Superior temporal gyrus (tissue), 1 donor: ENCODE results near the gene PBX3.

ENCODE experiments used
- DNase-seq: peaks from one replicate; pipeline ENCODE4 v3.0.0-alpha.2; 2016; ENCODE audit errors: extremely low spot score

PBX3 gene

DNA sequence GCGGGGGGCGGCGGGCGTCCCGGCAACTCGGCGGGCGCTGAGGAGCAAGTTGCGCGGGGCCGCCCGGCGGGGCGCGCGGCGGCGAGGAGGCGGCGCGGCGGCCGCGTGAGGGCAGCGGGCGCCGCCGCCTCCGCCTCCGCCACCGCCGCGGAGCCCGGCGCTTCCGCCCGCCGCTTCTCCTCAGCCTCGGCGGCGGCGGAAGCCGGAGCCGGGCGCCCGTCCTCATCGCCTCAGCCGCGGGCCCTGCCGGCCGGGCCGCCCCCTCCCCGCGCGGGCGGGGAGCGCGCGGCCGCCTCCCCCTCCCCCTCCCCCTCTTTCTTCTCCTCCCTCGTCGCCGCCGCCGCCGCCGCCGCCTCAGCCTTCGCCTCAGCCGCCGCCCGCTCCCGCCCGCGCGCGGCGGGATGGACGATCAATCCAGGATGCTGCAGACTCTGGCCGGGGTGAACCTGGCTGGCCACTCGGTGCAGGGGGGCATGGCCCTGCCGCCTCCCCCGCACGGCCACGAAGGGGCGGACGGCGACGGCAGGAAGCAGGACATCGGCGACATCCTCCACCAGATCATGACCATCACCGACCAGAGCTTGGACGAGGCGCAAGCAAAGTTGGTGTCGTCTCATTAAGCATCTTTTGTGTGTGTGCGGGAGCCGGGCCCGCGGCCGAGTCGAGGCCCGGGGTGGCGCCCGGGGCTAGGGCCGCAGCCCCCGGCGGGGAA lies at the start of gene PBX3:
PBX3 (plus strand) TSS at position 321 of the 712 bp plus-strand sequence.
- peak; percentile 16 for DNase-seq

DNA sequence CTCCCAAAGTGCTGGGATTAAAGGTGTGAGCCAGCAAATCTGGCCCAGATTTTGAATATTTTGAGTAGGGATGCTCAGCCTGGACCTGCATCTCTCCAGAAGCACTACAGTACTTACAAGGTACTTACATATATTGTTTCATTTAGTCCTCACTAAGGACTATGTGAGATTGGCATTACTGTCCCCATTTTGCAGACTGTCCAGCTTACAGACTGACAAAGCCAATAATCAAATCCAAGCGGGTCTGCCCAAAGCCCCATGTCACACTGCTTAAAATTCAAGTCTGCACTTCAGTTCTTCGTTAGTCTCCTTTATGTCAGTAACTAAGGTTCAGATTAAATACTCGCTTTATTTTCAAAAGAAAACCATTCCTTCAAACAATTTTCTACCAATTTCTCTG lies 47.3 kb upstream of the PBX3 start:
- DNase-seq = no peak

DNA sequence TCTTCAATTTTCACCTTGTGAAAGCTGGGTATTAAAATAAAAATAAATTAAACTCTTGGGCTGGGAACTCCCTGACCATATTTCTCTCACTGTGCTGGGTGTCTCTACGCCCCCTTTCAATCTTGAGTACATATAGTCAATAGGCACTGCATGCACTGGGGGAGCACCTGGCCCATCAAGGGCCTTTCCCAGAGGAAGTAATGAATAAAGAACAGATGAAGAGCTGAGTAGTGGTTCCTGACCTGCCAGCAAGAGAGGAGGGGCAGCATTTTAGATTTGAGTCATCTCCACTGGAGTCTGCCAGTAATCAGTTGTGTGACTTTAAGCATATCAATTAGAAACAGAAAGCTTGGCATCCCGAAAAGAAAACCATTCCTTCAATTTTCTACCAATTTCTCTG lies 46.4 kb upstream of the PBX3 start:
- DNase-seq = no peak

DNA sequence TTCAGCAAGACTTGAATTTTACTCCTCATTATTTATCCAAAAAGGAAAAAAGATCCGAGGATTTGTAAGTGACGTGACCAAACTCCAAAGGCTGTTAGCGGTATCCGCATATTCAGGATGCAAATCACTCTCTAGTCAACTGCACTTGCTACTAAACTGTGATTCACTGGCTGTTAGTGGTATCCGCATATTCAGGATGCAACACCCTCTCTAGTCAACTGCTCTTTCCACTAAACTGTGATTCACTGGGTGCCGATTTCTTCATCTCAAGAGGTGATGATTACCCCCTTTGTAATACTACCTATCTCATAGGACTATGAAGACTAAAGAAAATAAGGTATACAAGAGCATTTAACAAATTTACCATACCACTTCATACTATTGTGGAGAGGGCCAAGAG lies 45.8 kb upstream of the PBX3 start:
- no peak for DNase-seq

DNA sequence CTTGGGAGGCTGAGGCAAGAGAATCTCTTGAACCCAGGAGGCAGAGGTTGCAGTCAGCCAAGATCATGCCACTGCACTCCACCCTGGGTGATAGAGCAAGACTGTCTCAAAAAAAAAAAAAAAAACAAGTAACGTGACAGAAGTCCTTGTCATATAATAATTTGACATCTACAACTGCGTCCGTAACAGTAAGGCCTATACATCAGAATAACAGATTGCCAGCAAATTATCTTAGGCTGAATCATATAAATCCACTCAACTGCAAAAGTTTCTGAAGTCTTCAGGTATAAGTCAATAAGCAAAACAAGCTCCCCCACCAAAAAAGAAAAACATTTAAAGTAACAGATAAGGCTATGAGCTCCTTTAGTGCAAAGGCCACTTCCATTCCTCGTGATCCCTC lies 43.5 kb upstream of the PBX3 start:
- DNase-seq = no peak

DNA sequence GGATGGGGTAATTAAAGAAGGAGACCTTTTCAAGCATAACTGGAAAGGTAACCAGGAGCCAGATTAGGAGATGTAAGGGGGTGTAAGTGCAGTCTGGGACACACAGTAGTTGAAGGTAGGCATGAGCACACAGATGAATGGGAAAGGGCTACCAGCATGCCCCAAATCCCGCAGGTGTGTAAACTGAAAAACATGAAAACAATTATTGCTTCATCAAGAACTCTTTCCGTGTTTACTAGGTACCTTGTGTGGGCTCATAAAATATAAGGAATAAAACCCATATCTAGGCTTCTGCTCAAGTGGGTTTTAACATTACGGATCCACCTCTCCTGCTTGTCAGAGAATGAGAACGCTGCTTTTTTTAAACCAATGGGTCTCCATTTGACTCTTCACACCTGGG lies 41.3 kb upstream of the PBX3 start:
- no peak for DNase-seq

DNA sequence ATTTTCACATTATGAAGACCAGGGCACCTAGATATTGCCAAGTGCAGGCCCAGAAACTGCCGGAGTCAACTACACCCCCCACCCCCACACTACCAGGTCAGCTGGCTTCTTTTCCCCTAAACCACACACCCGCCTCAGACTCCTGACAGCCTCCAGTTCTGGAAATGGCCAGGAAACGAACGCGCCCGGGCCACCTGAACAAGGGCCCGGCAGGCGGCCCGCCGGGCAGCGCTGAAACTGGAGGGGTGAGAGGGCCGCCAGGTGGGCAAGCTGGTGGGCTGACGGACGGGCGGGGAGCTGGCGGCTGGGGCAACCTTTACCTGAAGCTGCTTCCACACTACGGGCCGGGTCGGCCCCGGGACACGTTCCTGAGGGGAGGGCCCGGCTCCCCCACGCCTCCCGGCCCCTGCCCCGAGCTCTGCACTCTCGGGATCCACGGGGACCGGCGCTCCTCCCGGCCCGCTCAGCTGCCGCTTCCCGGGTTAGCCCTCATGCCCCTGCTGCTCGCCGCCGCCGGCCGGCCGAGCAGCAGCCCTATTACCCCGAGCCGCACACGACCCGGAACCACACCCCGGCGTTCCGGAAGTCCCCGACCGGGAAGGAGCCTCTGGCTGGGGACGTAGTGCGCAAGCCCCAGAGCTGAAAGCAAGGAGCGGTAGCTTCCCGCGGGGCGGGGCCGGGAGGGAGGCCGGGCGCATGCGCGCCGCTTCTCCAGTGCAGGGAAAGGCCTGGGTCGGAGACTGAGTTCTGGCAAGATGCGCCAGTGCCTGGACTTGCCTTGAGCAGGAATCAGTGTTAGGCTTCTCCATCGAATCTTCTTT lies 40.3 kb upstream of the PBX3 start, which contains the start of gene MAPKAP1:
MAPKAP1 (minus strand) TSS at position 558 of the 821 bp plus-strand sequence. CDS start 34,634 bp downstream, outside the sequence.
- DNase-seq = peak; percentile 96

DNA sequence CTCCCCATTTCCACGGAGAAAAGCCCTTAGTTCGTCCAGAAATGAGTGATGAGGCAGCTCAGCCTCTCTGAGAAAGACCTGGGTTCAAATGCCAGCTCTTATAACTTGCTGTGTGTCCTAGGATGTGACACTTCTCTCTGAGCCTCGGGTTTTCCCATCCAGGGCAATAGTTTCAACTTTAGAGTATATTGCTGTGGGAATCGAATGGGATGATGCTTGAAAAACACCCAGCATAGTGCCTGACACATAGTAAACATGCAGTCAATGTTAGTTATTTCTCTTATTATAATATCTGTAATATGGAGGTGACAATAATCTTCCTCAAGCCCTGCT lies 39.7 kb upstream of the PBX3 start:
- no peak for DNase-seq

DNA sequence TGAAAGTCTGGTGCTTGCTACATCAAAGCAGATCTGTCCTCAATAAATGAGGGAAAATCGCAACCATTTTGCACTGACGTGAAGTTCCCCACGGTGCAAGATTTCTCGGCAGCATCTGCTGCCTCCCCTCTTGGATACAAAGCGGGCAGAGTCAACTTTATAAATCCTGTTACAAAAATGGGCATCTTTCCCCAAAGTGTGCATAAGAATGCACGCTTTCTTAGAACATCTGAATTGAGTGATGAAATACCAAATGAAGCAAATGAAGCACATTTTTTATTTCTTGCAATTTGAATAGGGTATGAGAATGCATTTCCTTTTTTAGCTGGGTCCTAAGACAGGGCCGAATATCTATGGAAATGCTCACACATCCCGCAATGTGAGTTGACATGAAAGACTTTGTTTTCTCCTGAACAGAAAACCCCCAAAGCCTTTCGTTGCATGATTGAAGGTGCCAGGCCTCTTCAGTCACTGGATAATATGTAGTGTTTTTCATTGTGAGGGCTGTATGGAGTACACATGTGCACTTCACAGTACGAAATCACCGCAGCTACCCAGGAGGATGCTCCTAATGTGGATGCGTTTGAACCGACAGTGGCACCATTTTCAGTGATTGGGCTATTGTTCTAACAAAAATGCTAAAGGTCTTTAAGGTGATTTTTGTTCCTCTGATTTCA lies 20.6 kb upstream of the PBX3 start:
- no peak for DNase-seq

DNA sequence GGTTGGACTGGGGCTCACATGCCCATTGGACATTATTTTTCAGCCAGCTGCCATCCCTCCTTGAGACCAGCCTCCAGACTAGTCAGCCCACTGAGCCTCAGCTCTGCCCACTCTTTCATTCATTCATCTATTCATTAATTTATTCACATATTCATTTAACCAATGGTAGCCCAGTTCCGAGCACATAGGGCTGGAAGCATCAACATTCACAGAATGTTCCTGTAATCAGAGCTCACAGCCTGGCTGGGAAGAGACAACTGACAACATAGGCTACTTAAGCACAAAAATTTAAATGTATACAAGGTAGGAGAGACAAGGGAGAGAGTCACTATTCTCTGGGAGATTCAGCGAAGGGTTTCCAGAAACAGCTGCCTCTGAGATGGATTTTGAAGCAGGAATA lies 17.0 kb upstream of the PBX3 start:
- no peak for DNase-seq

DNA sequence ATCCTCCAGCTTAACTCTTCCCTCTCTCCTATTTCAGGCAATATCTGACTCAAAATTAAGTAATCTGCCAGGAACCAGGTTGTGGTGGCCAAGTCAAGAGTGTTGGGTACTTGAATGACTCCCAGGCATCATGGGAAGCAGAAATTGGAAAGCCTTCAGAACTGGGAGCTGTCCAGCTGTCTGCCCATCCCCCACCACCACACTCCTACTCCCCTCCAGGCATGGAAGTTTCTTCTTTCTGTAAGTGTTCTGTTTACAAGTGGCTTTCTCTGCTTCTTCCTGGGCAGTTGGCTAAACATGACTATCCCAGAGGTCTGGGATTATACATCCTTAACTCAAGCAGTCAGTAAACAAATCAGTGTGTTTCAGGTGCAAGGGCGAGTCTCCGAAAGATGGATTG lies 14.6 kb upstream of the PBX3 start:
- DNase-seq = no peak

DNA sequence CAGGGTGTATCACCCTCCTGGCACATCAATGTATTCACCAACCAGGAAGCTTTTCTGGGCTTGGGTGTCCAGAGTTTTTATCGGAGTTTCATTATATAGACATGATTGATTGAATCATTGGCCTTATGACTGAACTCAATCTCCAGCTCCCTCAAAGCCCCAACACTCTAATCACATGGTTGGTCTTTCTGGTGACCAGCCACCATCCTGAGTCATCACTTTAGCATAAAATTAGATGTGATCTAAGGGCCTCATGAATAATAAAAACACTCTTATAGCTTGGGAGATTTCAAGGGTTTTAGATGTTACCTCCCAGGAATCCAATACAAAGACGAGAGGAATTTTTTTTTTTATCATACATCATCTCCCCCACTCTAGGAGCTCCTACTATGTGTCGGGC lies 7.7 kb upstream of the PBX3 start:
- no peak for DNase-seq

DNA sequence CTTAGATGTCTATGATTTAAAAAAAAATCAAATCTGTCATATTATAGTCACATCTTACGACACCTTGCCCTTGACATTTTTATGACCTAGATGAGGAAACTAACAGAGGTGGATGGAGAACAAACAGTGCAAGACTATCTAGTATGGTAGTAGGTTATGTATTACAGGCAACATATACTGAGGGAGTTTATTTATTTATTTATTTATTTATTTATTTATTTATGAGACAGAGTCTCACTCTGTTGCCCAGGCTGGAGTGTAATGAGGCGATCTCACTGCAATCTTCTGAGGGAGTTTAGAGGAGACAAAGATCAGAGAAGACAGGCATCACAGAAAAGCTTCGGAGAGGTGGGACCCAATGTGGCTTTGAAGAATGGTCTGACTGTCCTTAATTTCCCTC lies 4.5 kb upstream of the PBX3 start:
- no peak for DNase-seq

DNA sequence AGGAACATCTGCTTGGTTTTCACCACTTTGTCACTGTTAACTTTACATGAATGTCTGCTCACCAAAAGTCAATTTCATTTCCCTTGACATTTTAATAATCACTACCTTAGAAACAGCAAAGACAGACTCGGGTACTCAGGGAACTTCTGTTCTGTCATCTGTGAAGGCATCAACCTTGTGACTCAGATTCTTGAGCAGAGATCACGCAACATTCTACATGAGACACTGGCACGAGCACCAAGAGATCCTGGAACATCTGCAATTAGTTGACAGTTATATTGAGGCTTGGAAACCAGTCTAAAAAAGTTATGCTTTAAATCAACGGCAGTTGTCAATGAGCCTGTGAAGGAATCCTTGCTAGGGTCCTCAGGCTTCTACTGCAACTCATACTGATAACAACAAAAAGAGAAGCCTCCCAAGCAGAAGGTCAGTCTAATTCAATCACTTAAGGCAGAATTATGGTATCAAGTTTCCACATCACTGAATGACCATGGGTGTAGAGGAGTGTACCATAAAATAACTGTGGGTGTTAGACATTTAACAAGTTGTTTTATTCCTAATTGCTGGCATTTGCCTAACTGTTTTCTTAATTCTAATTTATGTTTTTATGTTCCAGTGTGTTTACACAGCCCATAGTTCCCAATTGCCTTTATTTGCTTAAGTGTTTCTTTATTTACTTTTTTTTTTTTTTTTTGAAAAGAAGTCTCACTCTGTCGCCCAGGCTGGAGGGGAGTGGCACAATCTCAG lies 3.3 kb upstream of the PBX3 start:
- no peak for DNase-seq

DNA sequence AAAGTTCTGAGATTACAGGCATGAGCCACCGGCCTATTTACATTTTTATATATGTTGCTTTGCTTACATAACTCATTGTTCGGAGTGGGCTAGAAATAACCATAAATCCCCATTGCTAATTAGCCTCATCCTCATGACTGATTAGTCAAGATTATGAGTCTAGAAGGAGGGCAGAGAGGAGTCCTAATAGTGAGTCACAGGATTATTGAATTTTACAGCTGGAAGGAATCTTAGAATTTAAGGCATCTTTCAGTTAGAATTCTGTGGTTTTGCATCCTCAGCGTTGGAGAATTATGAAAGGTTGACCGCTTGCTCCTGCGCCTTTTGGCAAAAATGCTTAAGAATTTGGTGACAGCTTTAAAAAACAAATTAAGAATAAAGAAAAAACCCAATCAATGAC lies 2.6 kb upstream of the PBX3 start:
- no peak for DNase-seq

DNA sequence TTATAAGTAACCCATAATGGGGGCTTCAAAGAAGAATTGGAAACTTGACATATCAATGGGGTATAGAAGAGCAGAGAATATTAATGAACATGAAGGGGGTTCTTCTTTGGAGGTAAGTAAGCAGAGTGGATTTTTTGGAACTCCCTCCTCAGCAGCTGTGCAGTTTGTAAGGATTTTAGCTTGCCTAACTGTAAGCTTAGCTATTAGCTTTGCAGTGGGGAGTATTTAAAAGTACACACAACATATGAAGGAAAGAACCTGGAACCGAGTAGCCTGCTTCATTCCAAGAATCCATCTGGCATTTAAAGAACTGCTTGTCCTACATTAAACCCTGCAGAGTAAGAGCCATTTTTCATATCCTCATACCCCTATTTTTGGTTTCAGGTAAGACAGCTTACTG lies 2.2 kb upstream of the PBX3 start:
- DNase-seq = no peak

DNA sequence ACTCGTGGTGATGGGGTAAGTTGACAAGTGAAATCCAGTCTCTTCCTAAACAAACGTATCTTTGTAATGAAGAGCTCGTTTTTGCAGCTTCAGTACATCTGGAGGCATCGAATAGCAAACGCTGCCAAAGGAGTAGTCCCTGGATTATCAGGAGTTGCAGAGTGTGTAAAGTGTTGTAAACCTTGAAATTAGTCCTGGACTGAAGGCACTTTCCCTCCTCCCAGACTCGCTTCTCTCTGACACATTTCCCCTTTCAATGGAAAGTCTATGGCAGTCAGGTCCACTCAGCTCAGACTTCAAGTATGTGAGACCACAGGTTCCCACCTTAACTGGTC lies 1.5 kb upstream of the PBX3 start:
- no peak for DNase-seq

DNA sequence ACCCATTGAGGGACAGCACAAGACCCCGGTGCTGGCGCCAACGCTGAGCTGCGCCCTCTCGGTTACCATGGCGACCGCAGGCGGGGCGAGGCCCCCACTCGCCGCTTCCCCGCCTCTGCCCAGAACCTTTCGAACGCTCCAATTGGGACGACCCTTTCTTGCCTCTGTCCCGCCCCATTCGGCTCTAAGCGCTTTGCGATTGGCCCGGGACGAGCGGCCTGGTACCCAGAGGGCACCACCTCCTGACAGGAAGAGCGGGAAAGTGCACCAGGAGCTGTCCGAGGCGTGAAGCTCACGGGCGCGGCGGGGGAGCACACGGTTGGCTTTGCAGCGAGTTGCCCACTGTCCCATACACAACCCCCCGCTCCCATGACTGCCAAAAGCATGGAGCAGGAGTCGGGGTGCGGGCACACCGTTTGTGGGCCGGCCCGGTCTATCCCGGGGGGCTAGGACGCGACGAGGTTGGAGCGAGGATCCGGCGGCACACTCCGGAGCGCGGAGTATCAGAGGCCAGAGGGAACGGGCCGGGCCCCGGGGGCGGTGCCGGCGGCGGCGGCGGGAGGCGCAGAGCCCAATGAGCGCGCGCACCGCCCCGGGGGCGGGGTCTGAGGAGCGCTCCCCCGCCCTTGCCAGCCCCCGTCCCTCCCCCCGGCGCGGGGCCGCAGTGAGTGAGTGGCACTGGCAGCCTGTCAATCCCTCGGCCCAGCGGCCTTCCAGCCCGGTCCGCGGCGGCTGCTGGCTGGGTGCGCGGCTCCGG lies 978 bp upstream of the PBX3 start:
- DNase-seq = peak; percentile 92

DNA sequence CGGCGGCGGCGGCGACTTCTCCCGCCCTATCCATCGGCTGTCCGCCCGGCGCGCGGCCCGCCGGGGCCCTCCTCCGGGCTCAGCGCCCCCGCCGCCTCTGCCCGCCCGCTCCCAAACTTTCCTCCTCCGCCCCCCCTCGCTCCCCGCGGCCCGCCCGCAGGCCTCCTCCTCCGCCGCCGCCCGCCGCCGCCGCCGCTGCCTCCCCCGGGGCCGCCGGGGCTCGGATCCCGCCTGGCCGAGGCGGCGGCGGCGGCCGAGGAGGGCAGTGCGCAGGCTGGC lies 460 bp upstream of the PBX3 start:
- no peak for DNase-seq

DNA sequence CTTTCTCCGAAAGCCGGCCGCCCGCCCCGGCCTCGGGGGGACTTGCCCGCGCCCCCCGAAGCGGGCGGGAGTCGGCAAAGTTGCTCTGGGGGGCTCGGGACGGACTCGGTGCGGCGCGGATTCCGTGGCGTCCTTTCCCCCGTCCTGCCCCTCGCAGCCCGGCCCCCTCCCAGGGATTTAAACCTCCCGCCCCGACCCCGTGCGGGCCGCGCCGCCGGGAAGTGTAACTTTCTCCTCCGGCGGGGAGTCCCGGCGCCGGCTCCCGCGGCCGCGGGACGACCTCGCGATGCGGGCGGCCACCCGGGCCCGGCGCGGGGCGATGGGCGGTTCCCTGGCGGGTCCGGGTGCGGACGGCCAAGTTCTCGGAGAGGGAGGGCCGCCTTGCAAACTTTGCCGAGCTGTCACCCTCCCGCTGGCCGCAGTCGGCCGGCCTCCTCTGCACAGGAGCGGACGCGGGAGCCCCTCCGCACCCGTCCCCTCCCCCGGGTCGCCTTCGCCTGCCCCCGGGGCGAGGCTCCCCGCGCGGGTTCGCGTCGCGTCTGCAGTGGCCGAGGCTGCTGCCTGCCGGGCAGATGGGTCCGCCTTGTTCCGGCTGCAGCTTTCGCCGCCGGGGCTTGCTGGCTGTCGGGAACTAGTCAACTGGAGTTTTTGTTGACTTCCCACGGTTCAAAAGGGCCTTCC lies 732 bp downstream of the PBX3 start:
- DNase-seq = peak; percentile 21

DNA sequence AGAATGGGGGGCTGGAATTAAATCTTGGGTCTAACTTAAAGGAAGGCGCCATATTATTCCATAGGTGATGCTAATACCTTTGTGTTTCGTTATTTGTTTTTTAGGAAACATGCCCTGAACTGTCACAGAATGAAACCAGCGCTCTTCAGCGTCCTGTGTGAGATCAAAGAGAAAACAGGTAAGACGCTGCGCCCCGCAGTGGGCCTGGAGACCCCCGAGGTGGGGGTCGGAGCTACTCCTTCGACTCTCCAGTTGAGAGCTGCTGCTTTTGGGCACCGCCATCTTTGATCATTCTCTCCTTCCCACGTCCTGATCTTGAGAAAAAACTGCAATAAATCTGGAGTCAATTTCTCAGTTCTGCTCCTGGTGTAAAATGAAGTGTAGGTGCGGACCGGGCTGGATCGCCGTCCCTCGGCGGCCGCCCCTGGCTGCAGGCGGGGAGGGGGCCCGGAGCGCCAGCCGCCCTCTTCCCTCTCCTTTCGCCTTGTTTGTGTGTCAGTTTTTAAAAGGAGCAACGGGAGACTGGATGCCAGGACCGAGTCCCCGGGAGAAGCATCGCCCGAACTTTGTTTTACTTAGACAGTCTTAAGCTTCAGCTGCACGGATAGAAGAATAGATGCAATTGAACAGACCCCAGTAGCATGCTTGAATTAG lies 1.4 kb downstream of the PBX3 start:
- DNase-seq = no peak
